ENCODE results near the gene AVPR2.

The AVPR2 gene

GRCh38 chrX:153871451-153871850 lies 33.0 kb upstream of the AVPR2 start:
- DNase-seq (ENCODE audit: low read depth): no peak
- TF ChIP-seq, protein P1, sequence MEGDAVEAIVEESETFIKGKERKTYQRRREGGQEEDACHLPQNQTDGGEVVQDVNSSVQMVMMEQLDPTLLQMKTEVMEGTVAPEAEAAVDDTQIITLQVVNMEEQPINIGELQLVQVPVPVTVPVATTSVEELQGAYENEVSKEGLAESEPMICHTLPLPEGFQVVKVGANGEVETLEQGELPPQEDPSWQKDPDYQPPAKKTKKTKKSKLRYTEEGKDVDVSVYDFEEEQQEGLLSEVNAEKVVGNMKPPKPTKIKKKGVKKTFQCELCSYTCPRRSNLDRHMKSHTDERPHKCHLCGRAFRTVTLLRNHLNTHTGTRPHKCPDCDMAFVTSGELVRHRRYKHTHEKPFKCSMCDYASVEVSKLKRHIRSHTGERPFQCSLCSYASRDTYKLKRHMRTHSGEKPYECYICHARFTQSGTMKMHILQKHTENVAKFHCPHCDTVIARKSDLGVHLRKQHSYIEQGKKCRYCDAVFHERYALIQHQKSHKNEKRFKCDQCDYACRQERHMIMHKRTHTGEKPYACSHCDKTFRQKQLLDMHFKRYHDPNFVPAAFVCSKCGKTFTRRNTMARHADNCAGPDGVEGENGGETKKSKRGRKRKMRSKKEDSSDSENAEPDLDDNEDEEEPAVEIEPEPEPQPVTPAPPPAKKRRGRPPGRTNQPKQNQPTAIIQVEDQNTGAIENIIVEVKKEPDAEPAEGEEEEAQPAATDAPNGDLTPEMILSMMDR (IDR thresholded peaks at IDR 0.05; ENCODE audit: low read depth, low read length, missing control alignments): no peak
- H3K4me3 ChIP-seq (ENCODE audit: low read depth, low read length): no peak overlapping the region

GRCh38 chrX:153871946-153872878 lies 32.3 kb upstream of the AVPR2 start:
- DNase-seq (ENCODE audit: low read depth): no peak
- TF ChIP-seq, protein P1 (IDR thresholded peaks at IDR 0.05; ENCODE audit: low read depth, low read length, missing control alignments): no peak
- no peak overlapping the region for H3K4me3 ChIP-seq (ENCODE audit: low read depth, low read length)

GRCh38 chrX:153873282-153874084 lies 31.0 kb upstream of the AVPR2 start:
- no peak overlapping the region for H3K4me3 ChIP-seq (ENCODE audit: low read depth, low read length)
- no peak for DNase-seq (ENCODE audit: low read depth)
- TF ChIP-seq, protein P1 (IDR thresholded peaks at IDR 0.05; ENCODE audit: low read depth, low read length, missing control alignments): no peak

DNA sequence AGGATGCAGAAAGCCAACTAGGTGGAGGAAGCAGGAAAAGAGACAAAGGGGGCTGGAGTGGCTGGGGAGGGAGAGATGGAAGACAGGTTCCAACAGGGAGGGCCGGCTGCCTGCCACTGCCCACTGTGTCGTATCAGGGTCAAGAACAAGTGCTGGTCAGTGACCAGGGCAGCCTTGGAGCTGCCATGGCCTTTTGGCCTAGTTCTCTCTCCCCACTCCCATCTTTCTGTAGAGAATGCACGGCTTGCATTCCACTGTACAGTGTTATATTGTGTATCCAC lies 30.4 kb upstream of the AVPR2 start:
- no peak for DNase-seq (ENCODE audit: low read depth)
- no peak overlapping the region for H3K4me3 ChIP-seq (ENCODE audit: low read depth, low read length)
- TF ChIP-seq, protein P1 (IDR thresholded peaks at IDR 0.05; ENCODE audit: low read depth, low read length, missing control alignments): no peak

- DNase-seq (ENCODE audit: low read depth): no peak
- TF ChIP-seq, protein P1 (IDR thresholded peaks at IDR 0.05; ENCODE audit: low read depth, low read length, missing control alignments): no peak
- H3K4me3 ChIP-seq (ENCODE audit: low read depth, low read length): no peak overlapping the region
Observed at GRCh38 chrX:153874366-153875125, 29.9 kb upstream of the AVPR2 start.

- H3K4me3 ChIP-seq (ENCODE audit: low read depth, low read length): no peak overlapping the region
- DNase-seq (ENCODE audit: low read depth): no peak
- TF ChIP-seq, protein P1 (IDR thresholded peaks at IDR 0.05; ENCODE audit: low read depth, low read length, missing control alignments): no peak
Observed at GRCh38 chrX:153875391-153876111, 28.9 kb upstream of the AVPR2 start.

Measured in GM12864 (cell line).